Activated CD8-positive, alpha-beta memory T cell treated with anti-CD3 and anti-CD28 coated beads for 24 hours (primary cell): ENCODE data around the gene CFAP58.

Source experiments
- DNase-seq: peaks from one replicate; pipeline ENCODE4 v3.0.0-alpha.2; 2020

Gene CFAP58, protein sequence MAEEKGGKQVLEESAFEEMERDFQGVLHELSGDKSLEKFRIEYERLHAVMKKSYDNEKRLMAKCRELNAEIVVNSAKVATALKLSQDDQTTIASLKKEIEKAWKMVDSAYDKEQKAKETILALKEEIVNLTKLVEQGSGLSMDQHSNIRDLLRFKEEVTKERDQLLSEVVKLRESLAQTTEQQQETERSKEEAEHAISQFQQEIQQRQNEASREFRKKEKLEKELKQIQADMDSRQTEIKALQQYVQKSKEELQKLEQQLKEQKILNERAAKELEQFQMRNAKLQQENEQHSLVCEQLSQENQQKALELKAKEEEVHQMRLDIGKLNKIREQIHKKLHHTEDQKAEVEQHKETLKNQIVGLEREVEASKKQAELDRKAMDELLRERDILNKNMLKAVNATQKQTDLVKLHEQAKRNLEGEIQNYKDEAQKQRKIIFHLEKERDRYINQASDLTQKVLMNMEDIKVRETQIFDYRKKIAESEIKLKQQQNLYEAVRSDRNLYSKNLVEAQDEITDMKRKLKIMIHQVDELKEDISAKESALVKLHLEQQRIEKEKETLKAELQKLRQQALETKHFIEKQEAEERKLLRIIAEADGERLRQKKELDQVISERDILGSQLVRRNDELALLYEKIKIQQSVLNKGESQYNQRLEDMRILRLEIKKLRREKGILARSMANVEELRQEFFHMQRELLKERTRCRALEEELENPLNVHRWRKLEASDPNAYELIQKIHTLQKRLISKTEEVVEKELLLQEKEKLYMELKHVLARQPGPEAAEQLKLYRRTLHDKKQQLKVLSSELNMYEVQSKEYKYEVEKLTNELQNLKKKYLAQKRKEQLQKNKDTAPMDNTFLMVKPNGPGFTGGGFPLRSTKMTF

DNA sequence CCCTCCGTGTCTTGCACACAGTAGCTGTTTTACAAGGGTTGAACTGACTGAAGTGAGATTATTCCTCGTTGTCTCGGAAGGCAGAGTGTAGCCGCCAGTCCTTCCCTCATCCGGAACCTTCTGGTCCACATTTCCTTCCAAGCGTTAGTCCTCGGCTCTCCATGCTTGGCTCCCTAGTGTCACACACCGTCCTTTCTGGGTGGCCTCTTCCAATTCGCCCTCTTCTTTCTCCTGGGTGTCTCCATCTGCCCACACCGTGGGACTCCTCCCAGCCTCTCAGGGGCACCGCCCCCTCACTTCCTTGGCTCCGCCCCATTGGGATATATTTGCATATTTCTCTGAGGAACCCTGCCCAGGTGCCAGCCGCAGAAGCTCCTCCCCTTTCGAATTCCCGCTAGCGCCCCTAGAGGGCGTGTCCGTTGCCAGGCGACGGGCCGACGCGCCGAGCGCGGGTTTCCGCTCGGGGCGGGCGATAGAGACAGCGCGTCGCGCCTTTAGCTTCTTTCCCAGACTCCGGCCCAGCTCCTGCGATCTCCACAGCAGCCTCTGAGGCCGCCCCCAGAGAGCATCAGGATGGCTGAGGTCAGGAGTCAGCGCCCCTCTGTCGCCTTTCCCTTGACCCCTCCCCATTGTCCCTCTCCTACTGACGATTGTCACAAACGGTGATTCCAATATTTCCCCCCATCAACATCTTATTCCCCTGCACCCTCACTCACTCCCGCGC is at the start of gene CFAP58:
TSS of gene CFAP58 (plus strand) at position 509 of the 724 bp plus-strand sequence. CDS start at position 574, 65 bp downstream.
- DNase-seq, result peak; percentile 93

DNA sequence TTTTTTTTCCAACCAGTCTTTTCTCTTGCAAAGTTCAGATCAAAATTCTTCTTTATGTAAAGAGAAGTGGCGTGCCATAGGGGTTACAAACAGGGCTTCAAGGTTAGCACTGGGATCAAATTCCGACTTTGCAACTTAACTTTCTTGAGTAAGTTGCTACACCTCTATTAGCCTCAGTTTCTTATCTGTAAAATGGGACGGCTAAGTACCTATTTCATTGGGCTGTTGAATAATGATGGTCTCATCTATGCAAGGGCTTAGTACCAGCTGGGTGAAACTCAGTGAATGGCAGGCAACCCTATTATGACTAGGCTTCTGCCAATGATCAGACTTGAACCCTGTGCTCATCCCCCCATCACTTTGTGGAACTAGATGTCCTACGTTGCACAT is 49.3 kb upstream of the CFAP58 start:
- DNase-seq, result no peak

DNA sequence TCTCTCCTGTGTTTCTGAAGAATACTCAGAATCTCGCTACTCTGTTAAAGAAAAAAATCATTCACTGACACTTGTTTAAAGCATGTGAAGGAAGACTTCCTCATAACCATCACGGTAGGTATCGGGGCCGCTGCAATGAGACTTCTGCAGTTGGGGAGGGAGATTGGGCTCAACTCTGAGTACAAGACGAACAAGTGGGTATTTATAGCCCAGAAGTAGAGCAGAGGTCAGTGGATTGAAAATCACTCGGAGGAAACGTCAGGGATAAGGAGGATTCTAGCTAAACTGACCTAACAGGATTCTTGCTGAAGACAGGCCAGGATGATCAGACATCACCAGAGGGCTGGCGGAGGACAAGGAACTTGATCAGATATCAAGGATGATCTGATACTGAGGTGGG is 48.7 kb upstream of the CFAP58 start:
- DNase-seq, result no peak

DNA sequence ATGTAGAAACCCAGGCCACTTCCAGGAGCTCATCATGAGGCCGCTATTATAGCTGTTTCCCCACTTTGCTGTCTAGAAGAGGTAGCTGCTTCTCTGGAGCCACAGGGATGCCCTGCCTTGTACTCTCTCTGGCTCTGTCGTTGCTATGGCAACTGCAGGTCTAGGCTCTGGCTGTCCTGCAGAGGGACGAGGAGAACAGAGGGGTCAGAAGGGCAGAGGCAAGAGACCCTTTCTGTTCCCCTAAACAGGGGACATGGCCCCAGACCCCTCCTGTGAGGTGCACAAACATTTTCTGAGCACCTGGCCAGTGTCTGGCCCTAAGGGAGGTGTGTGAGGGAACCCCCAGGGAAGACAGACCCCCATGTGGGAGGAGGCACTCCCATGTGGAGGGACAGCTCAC is 46.7 kb upstream of the CFAP58 start:
- peak; percentile 58 for DNase-seq

DNA sequence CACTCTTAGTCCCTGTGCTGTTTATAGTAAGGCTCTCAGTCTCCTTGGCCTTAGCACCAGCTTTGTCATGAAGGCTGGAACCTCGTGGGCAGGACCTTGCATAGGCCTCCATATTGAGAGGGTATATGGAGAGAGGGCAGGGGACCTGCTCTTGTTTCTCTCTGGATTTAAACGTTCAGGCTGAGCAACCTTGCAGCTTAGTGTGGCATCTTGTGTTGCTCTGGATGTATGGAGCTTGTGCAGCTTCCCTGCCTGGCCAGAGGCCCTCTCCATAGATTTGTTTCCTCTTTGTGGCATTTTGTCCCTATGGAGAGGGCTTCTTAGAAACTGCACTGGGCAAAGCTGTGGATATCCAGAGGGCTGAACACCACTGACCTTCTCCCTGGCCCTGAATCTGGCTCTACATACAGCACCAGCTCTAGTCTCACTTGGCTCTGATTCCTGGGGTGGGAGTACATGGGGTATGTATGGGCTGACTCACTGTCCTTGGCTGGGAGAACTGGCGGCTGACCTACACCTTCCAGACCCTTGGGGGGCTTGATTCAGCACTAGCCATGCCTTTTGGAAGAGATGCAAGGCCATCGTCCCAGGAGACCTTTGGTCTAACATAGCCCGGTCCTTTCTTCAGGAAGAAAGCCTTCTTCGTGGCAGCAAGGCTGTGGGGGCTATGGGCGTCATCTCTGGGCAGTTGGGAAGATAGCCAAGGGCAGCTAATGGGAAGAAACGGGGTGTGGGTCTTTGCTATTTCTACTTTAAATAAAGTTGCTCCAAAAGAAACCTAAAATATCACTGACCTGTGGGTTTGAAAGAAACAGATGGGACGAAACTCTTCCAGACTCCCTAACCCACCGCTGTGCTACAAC is 45.8 kb upstream of the CFAP58 start:
- DNase-seq, result peak; percentile 61

DNA sequence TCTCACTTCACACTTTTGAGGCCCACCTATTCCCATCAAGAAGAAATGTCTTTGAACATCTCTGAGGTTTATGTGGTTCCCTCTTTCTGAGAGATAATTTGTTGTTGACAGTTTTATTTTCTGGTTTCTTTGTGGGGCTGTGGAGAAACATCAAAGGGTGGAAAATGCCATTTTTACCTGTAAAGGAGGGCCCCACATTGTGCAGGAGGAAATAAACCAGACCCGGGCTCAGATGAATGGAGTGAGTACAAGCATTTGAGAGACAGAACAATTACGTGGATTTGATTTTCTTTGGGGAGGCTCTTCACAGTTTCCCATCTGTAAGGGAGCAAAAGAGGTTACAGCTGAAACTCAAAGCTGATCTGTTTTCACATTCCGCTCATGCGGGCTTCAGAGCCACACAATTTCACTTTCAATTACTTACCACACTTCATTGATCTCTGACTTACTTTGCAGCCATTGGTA is 45.2 kb upstream of the CFAP58 start:
- DNase-seq, result peak; percentile 65

DNA sequence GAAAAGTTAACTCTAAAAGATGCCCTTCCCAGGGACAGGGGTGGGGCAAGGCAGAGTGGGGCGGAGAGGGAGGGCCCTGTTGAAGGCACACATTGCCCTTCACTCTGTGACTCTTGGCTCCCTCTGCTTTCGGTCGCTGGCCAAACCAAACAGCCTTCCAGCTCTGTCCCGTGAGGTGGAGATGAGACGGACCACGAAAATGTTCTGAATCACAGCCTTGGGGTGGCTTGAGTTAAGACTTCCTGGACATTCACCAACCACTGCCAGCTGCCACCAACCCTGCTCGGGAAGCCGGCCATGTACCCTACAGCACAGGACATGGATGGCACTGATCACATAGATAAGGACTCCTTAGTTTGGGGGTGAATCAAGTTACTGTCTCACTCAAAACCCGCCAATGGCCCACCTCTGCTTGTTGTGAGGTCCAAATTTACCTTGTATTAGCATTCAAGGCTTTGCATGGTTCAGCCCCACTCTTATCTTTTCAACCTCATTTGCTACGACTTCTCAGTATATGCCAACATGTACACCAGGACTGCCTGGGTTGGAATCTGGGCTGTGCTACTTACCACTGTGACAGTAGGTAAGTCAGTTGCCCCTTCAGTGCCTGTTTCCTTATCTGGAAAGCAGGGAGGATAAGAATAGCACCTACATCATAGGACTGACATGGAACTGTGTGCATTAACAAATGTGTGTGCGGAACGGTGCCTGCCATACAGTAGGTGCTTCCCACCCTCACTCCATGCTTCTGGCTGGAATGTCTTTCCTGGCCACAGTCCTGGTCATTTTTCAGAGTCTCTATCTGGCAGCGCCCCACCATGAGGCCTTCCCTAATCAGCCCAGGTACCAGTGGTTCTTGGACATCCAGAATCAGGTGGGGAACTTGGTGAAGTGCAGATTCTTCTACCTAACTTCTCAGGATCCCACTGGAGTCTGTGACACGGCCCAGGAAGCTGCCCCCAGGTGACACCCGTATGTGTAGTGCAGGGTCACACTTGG is 43.4 kb upstream of the CFAP58 start:
- DNase-seq, result peak; percentile 48

DNA sequence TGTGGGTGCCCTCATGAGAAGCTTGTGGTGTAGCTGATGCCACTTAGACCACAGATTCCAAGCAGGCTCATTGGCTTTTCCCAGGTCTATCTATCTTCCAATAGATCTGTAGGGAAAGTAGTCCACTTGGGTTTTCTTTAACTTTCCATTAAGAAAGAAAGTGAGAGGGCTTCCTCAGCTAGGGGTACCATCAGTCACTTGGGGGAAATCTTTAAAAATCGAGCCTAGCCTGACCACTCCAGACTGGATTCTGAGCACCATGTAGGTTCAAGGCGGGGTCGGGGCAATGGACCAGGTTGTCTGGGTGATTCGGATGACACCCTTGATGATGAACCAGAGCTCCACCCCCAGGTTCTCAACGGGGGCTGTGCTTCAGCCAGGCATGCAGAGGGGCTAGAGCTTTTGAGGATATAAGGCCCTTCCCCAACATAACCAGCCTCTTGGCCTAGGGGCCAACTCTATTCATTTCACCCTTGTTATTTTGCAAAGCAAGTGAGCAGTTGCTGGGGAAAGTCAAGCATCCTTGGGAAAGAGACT is 42.4 kb upstream of the CFAP58 start:
- DNase-seq, result no peak

DNA sequence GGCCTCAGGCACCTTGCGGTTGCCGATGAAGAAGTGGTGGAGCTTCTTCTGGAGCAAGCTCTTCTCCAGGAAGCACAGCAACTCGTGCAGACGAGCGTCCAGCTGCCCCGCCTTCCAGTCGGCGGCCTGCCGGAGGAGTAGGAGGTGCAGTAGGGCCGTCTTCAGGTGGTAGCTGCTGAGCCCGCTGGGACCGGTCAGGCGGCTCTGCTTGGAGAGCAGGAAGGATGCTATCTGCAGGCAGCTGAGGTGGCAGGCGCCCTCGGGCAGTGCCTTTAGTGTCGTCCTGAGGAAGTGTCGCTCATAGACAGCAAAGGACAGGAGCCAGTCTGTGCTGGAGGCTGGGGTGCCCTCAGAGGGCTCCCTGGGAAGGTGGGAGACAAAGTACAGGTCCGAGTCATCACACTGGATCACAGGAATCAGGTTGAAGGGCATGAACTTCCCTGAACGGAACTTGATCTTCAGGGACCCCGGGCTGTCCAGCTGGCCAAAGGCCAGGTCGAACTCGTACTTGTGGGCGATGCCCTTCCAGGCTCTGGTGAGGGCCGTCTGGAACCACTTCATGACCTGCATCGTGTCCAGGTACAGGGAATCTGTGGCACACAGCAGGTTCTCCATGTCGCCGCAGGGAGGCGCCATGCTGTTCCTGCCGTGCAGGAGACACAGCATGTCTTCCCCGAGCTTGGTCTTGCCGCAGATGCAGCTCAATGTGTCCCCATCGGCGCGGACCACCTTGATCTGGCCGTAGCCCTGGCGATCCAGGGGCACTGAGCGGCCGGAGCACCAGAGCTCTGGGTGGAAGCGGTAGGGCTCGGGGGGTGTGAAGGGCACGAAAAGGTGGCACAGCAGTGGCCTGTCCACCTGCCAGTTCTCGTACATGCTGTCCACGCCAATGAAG is 38.8 kb upstream of the CFAP58 start:
- no peak for DNase-seq

DNA sequence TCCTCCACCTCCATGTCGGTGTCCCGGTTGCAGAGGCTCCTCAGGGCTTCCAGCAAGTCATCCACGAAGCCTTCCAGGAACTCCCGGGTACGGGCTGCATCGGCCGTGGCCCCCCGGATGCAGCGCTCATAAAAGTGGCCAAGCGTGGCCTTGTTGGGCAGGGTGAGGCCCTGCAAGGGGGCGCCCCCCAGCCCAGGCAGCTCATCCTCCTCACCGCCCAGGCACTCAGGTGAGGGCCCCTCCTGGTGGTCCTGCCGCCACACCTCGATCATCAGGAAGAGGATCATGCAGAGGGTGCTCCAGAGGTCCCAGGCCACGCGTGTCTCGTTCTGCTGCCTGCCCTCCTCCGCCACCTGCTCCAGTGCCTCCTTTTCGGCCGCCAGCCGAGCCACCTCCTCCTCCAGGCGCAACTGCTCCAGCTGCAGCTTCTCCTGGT is 38.1 kb upstream of the CFAP58 start:
- DNase-seq, result no peak

DNA sequence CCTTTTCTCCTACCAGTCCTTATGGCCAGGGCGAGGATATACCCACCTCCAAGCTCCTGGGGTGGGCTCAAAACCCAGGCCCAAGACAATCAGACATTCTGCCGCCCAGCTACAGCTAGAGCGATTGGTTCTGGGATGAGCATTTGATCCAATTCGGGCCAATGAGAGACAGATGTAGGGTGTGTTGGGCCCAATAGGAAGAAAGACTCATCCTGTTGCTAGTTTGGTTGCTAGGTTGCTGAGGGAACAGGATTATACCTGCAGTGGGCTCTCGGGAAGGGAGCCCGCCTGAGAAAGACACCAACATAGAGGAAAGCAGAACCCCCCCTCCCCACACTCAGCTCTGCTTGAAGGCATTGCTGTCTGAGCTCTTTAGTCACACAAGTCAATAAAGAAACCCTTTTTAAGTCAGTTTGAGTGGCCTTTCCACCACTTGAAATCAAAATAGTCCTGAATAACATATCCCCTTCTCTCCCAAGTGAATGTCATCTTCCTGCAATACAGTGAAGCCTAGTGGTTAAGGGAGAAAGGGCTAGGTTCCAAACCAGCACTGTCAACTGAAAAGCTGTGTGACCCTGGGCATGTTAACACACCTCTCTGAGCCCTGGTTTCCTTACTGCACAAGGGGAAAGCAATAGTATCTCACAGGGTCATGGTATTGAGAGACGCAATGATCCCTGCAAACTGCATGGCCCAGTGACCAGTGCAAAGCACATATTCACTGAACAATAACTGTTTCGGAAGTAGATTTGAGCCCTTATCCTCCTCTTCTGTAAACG is 37.1 kb upstream of the CFAP58 start:
- DNase-seq, result no peak

DNA sequence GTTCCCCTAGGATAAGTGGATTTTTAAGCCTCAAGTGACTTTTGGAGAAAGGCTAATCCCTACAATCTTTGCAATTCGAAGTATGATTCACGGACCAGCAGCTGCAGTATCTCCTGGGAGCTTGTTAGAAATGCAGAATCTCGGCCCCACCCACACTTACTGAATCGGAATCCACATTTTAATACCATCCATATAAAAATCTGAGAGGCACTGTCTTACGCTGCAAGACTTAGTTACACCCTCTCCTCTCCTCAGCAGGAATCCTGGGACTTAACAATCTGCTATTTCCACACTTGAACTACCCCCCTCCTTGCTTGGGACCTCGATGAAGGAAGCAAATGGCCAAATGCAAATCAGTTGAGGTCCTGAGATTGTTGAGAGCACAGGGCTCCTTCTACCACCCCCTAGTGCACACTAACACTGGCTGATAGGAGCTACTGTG is 36.3 kb upstream of the CFAP58 start:
- DNase-seq, result no peak

DNA sequence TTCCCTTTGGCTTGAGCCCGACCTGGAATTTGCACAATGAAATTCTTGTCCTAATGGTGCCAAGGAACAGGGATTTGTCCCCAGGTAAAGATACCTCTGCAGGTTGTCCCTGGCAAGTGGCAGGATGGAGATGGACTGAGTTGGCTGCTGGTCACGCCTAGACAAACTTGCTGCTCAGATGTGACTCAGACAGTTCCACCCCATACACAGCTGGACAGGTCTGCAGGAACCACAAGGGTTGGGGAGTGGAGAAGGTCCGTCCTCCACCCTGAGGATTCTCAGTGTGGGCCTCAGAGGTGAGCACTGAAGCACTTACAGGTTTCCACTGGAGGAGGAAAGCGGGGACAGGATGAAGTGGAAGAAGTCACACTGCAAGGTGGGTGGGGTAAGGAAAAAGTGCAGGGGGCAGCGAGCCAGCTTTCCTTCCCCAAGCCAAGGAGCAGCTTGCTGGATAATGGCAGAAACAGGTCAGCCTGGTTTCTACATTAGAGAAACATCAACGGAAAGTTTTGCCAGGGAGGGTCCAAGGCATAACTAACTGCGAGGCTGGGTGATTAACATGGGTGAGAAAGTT is 35.8 kb upstream of the CFAP58 start:
- DNase-seq, result no peak

DNA sequence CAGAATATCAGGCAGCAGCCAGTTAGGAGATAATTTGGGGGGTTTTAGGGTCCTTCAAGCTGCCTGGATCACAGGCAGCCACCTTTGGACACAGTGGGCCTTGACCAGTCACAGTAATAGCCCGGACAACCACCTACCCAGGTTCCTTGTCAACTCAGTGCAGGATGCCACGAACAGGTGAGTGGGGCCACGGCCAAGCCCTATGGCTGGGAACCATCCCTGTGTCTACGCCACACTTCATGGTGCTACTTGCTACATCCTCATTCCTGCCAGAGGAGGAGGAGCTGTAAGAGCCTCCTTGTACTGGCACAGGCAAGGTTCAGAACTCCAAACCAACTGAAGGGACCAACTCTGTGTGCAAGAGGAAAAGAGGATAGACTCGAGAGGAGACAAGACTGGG is 35.3 kb upstream of the CFAP58 start:
- no peak for DNase-seq

DNA sequence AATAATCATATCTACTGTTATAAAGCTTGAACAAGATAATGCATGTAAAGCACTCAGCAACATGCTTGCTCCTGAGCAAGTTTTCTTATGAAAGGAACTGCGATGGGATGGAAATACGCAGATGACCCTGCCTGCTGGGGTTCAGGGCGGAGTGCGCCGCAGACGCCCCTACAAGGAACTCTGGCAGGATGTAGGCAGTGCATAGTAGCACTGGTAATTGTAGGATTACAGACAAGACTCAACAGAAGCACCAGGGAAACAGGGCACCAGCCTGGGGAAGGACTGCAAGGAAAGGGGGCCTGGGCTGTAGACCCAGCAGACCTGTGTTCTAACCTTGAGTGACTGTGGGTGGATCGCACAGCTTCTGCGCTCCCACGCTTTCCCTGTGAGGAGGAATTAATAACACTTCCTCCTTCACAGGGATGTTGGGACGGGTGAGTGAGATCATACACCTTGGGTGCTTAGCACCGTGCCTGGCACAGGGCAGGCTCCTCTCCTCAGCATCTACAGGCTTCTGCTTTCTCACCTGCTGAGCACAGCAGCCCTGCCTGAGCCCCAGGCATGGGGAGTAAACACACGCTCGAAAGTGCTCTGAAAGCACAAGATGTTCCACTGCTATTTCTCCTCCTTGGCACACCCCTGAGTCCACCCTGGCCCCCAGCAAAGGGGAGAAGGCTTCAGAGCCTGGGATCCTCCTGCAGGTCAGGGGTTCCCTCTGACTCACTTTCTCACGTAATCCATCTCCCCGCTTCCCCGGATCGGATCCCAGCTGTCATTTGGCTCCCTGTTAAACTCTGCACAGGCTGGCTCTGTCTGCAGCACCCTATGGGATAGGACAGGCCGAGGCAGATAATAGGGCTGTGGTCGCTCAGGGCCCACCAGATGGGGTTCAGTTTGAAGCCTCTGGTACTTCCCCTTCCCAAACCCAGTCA is 34.6 kb upstream of the CFAP58 start:
- no peak for DNase-seq

DNA sequence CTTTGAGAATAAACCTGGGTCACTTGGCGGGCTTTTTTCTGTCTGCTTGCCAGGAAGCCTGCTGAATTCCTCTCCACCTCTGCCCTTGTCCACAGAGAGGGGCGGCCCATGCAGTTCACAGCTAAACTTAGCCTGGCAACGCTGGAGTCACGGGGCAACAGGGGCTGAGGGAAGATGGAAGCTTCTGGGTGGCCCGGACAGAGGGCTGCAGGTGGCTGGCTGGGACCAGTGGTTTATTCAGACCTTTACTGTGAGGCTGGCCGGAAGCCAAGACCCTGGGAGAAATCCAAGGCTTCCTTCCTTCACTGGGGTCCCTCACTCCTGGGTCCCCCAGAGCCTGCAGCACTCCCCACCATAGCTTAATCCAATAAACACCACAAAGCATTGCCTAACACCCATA is 32.4 kb upstream of the CFAP58 start:
- no peak for DNase-seq
